Dendritic cell treated with granulocyte-macrophage colony-stimulating factor and Interleukin-4, amounts not matched to agents 40 ng/mL and 50 ng/mL, for 4 days (primary cell): Measurements from ENCODE around the gene CXCR4.

Experiments
- H3K27ac Mint-ChIP-seq: one replicate; pipeline ENCODE4 v1.8.0; 2022; ENCODE audit warnings: mild to moderate bottlenecking, mixed read lengths
- H3K27me3 Mint-ChIP-seq: one replicate; pipeline ENCODE4 v1.8.0; 2022; ENCODE audit warnings: mild to moderate bottlenecking, mixed read lengths
- H3K36me3 Mint-ChIP-seq: one replicate; pipeline ENCODE4 v1.8.0; 2022; ENCODE audit warnings: low read depth, mixed read lengths
- H3K4me1 Mint-ChIP-seq: one replicate; pipeline ENCODE4 v1.8.0; 2022; ENCODE audit warnings: low read depth, mixed read lengths
- H3K4me3 Mint-ChIP-seq: one replicate; pipeline ENCODE4 v1.8.0; 2022; ENCODE audit warnings: mild to moderate bottlenecking, moderate library complexity, mixed read lengths
- H3K9me3 Mint-ChIP-seq: one replicate; pipeline ENCODE4 v1.8.0; 2022; ENCODE audit warnings: mixed read lengths
- intact Hi-C: fragments of 100-400 bp; cut with micrococcal nuclease; formaldehyde crosslinking; loops from one replicate; pipeline ENCODE4 v1.15.0; 2022

The CXCR4 gene

GRCh38 chr2:136117909-136118818 is at the start of gene CXCR4:
Gene CXCR4 (minus strand): TSS chr2:136118149. CDS start chr2:136118060, 89 bp downstream.
- no peaks in the 10 kb centered on the region for H3K9me3 Mint-ChIP-seq
- no peaks in the 10 kb centered on the region for H3K27me3 Mint-ChIP-seq
- intact Hi-C loops, result loop anchor here (2.0 to 5.0 kb wide), 6 partner anchors 89 to 259 kb away; no protein-coding TSS in a partner anchor
- H3K27ac Mint-ChIP-seq, result peak within 1 kb of the TSS; percentile 90
- H3K36me3 Mint-ChIP-seq, result peaks cover 38% of the 10 kb centered on the region
- peaks cover 53% of the 10 kb centered on the region for H3K4me1 Mint-ChIP-seq
- H3K4me3 Mint-ChIP-seq, result peak within 1 kb of the TSS; percentile 95

- no peak overlapping the region for H3K27ac Mint-ChIP-seq
- no peak overlapping the region for H3K4me3 Mint-ChIP-seq
- H3K9me3 Mint-ChIP-seq, result no peaks in the 10 kb centered on the region
- no peaks in the 10 kb centered on the region for H3K36me3 Mint-ChIP-seq
- H3K4me1 Mint-ChIP-seq, result peaks cover 45% of the 10 kb centered on the region
- H3K27me3 Mint-ChIP-seq, result peaks cover 5% of the 10 kb centered on the region
- intact Hi-C loops, result no loop called here
Observed at GRCh38 chr2:136164280-136164776, 46.4 kb upstream of the CXCR4 start.

- Mint-ChIP-seq H3K36me3 (no peaks in the 10 kb centered on the region), H3K27me3 (no peaks in the 10 kb centered on the region), H3K27ac (no peak overlapping the region), H3K9me3 (no peaks in the 10 kb centered on the region), H3K4me3 (no peak overlapping the region), H3K4me1 (peaks cover 37% of the 10 kb centered on the region)
- intact Hi-C loops, result no loop called here
Observed at GRCh38 chr2:136162438-136162837, 44.5 kb upstream of the CXCR4 start.

GRCh38 chr2:136156411-136156810 is 38.5 kb upstream of the CXCR4 start:
- intact Hi-C loops, result no loop called here
- Mint-ChIP-seq H3K27ac (no peak overlapping the region), H3K4me3 (no peak overlapping the region), H3K27me3 (no peaks in the 10 kb centered on the region), H3K4me1 (peaks cover 32% of the 10 kb centered on the region), H3K9me3 (no peaks in the 10 kb centered on the region), H3K36me3 (no peaks in the 10 kb centered on the region)

GRCh38 chr2:136154384-136154783 is 36.4 kb upstream of the CXCR4 start:
- H3K4me1 Mint-ChIP-seq, result peaks cover 33% of the 10 kb centered on the region
- peaks cover 2% of the 10 kb centered on the region for H3K27me3 Mint-ChIP-seq
- intact Hi-C loops, result no loop called here
- no peak overlapping the region for H3K27ac Mint-ChIP-seq
- no peaks in the 10 kb centered on the region for H3K36me3 Mint-ChIP-seq
- no peaks in the 10 kb centered on the region for H3K9me3 Mint-ChIP-seq
- H3K4me3 Mint-ChIP-seq, result no peak overlapping the region

- Mint-ChIP-seq H3K4me1 (peaks cover 27% of the 10 kb centered on the region), H3K27ac (no peak overlapping the region), H3K4me3 (no peak overlapping the region), H3K27me3 (peaks cover 2% of the 10 kb centered on the region), H3K9me3 (peaks cover 8% of the 10 kb centered on the region), H3K36me3 (no peaks in the 10 kb centered on the region)
- intact Hi-C loops, result no loop called here
Observed at GRCh38 chr2:136151021-136151971, 33.3 kb upstream of the CXCR4 start.

GRCh38 chr2:136149011-136149410 is 31.1 kb upstream of the CXCR4 start:
- Mint-ChIP-seq H3K27me3 (peaks cover 7% of the 10 kb centered on the region), H3K4me1 (peaks cover 32% of the 10 kb centered on the region), H3K36me3 (no peaks in the 10 kb centered on the region), H3K27ac (no peak overlapping the region), H3K4me3 (no peak overlapping the region), H3K9me3 (peaks cover 8% of the 10 kb centered on the region)
- intact Hi-C loops, result no loop called here

- Mint-ChIP-seq H3K9me3 (peaks cover 8% of the 10 kb centered on the region), H3K4me1 (peaks cover 21% of the 10 kb centered on the region), H3K36me3 (no peaks in the 10 kb centered on the region), H3K27ac (no peak overlapping the region), H3K27me3 (peaks cover 7% of the 10 kb centered on the region), H3K4me3 (no peak overlapping the region)
- intact Hi-C loops, result no loop called here
Observed at GRCh38 chr2:136146564-136146963, 28.6 kb upstream of the CXCR4 start.

- H3K4me1 Mint-ChIP-seq, result peaks cover 20% of the 10 kb centered on the region
- intact Hi-C loops, result no loop called here
- peaks cover 7% of the 10 kb centered on the region for H3K27me3 Mint-ChIP-seq
- peaks cover 5% of the 10 kb centered on the region for H3K9me3 Mint-ChIP-seq
- no peak overlapping the region for H3K4me3 Mint-ChIP-seq
- H3K27ac Mint-ChIP-seq, result no peak overlapping the region
- H3K36me3 Mint-ChIP-seq, result no peaks in the 10 kb centered on the region
Observed at GRCh38 chr2:136143603-136144451, 25.9 kb upstream of the CXCR4 start.

GRCh38 chr2:136141510-136142149 is 23.7 kb upstream of the CXCR4 start:
- no peak overlapping the region for H3K27ac Mint-ChIP-seq
- H3K4me1 Mint-ChIP-seq, result peaks cover 42% of the 10 kb centered on the region
- no peaks in the 10 kb centered on the region for H3K36me3 Mint-ChIP-seq
- H3K4me3 Mint-ChIP-seq, result no peak overlapping the region
- intact Hi-C loops, result no loop called here
- peaks cover 18% of the 10 kb centered on the region for H3K27me3 Mint-ChIP-seq
- H3K9me3 Mint-ChIP-seq, result no peaks in the 10 kb centered on the region

GRCh38 chr2:136139631-136140030 is 21.7 kb upstream of the CXCR4 start:
- Mint-ChIP-seq H3K4me3 (no peak overlapping the region), H3K36me3 (no peaks in the 10 kb centered on the region), H3K4me1 (peaks cover 60% of the 10 kb centered on the region), H3K27ac (no peak overlapping the region), H3K27me3 (peaks cover 20% of the 10 kb centered on the region), H3K9me3 (no peaks in the 10 kb centered on the region)
- intact Hi-C loops, result no loop called here

GRCh38 chr2:136137982-136138381 is 20.0 kb upstream of the CXCR4 start:
- no peak overlapping the region for H3K27ac Mint-ChIP-seq
- no peak overlapping the region for H3K4me3 Mint-ChIP-seq
- H3K27me3 Mint-ChIP-seq, result peaks cover 22% of the 10 kb centered on the region
- intact Hi-C loops, result no loop called here
- peaks cover 68% of the 10 kb centered on the region for H3K4me1 Mint-ChIP-seq
- H3K9me3 Mint-ChIP-seq, result no peaks in the 10 kb centered on the region
- H3K36me3 Mint-ChIP-seq, result no peaks in the 10 kb centered on the region

- no peaks in the 10 kb centered on the region for H3K9me3 Mint-ChIP-seq
- H3K4me1 Mint-ChIP-seq, result peaks cover 72% of the 10 kb centered on the region
- peaks cover 24% of the 10 kb centered on the region for H3K27me3 Mint-ChIP-seq
- intact Hi-C loops, result no loop called here
- no peak overlapping the region for H3K4me3 Mint-ChIP-seq
- H3K36me3 Mint-ChIP-seq, result no peaks in the 10 kb centered on the region
- no peak overlapping the region for H3K27ac Mint-ChIP-seq
Observed at GRCh38 chr2:136136931-136137330, 19.0 kb upstream of the CXCR4 start.
